Parathyroid adenoma (tissue), 2 donors: Measurements from ENCODE around the gene EIF3B.

Experiments used
- H2AFZ ChIP-seq: fragments of 300-600 bp; sonication (generic); one replicate; pipeline ENCODE4 v1.7.0; 2017; ENCODE audit warnings: antibody characterized with exemption, mild to moderate bottlenecking
- H3K27ac ChIP-seq: fragments of 300-600 bp; sonication (generic); one replicate; pipeline ENCODE4 v1.7.0; 2017
- H3K27me3 ChIP-seq: fragments of 300-600 bp; sonication (generic); one replicate; pipeline ENCODE4 v1.7.0; 2017; ENCODE audit warnings: low read length; ENCODE audit not compliant: control insufficient read depth, insufficient read depth
- H3K36me3 ChIP-seq: fragments of 300-600 bp; sonication (generic); one replicate; pipeline ENCODE4 v1.7.0; 2017; ENCODE audit warnings: low read length; ENCODE audit not compliant: control insufficient read depth, insufficient read depth
- H3K4me1 ChIP-seq: fragments of 300-600 bp; sonication (generic); one replicate; pipeline ENCODE4 v1.7.0; 2017; ENCODE audit warnings: control low read depth
- H3K4me2 ChIP-seq: fragments of 300-600 bp; sonication (generic); one replicate; pipeline ENCODE4 v1.7.0; 2017; ENCODE audit warnings: low read length
- H3K4me3 ChIP-seq: fragments of 300-600 bp; sonication (generic); one replicate; pipeline ENCODE4 v1.7.0; 2017; ENCODE audit warnings: low read depth, low read length
- H3K79me2 ChIP-seq: fragments of 300-600 bp; sonication (generic); one replicate; pipeline ENCODE4 v1.7.0; 2017; ENCODE audit warnings: control low read depth
- H3K9ac ChIP-seq: fragments of 300-600 bp; sonication (generic); one replicate; pipeline ENCODE4 v1.7.0; 2017; ENCODE audit warnings: mild to moderate bottlenecking
- H3K9me3 ChIP-seq: fragments of 300-600 bp; sonication (generic); one replicate; pipeline ENCODE4 v1.7.0; 2017; ENCODE audit warnings: low read length; ENCODE audit not compliant: control insufficient read depth
- CTCF ChIP-seq: fragments of 300-600 bp; sonication (generic); IDR thresholded peaks from one replicate; pipeline ENCODE4 v1.7.0; 2017; ENCODE audit warnings: antibody characterized with exemption, mild to moderate bottlenecking
- donor health status: primary hyperparathyroidism.

Gene EIF3B

GRCh38 chr7:2379821-2380450 lies 25.3 kb downstream of the EIF3B start:
- H3K79me2 ChIP-seq: peaks cover 9% of the 10 kb centered on the region
- H3K27ac ChIP-seq: no peak overlapping the region
- H3K4me2 ChIP-seq: no peak overlapping the region
- TF ChIP-seq CTCF: no peak
- no peaks in the 10 kb centered on the region for H3K27me3 ChIP-seq
- no peak overlapping the region for H3K9ac ChIP-seq
- no peaks in the 10 kb centered on the region for H3K4me1 ChIP-seq
- H2AFZ ChIP-seq: no peak overlapping the region
- H3K4me3 ChIP-seq: no peak overlapping the region
- no peaks in the 10 kb centered on the region for H3K36me3 ChIP-seq
- H3K9me3 ChIP-seq: no peaks in the 10 kb centered on the region

GRCh38 chr7:2380461-2380860 lies 25.8 kb downstream of the EIF3B start:
- no peak overlapping the region for H2AFZ ChIP-seq
- H3K27me3 ChIP-seq: no peaks in the 10 kb centered on the region
- no peak overlapping the region for H3K4me3 ChIP-seq
- H3K4me1 ChIP-seq: no peaks in the 10 kb centered on the region
- H3K9me3 ChIP-seq: no peaks in the 10 kb centered on the region
- no peak overlapping the region for H3K4me2 ChIP-seq
- no peak for TF ChIP-seq CTCF
- no peaks in the 10 kb centered on the region for H3K36me3 ChIP-seq
- peaks cover 9% of the 10 kb centered on the region for H3K79me2 ChIP-seq
- H3K9ac ChIP-seq: no peak overlapping the region
- no peak overlapping the region for H3K27ac ChIP-seq

- no peak overlapping the region for H2AFZ ChIP-seq
- no peaks in the 10 kb centered on the region for H3K36me3 ChIP-seq
- no peaks in the 10 kb centered on the region for H3K4me1 ChIP-seq
- H3K9ac ChIP-seq: no peak overlapping the region
- H3K27me3 ChIP-seq: no peaks in the 10 kb centered on the region
- H3K27ac ChIP-seq: no peak overlapping the region
- no peaks in the 10 kb centered on the region for H3K9me3 ChIP-seq
- no peak overlapping the region for H3K4me3 ChIP-seq
- H3K4me2 ChIP-seq: no peak overlapping the region
- peaks cover 9% of the 10 kb centered on the region for H3K79me2 ChIP-seq
- TF ChIP-seq CTCF: no peak
Observed at GRCh38 chr7:2381227-2381626, 26.6 kb downstream of the EIF3B start.

GRCh38 chr7:2381881-2382509 lies 27.4 kb downstream of the EIF3B start:
- Histone ChIP-seq H3K79me2 (peaks cover under 1% of the 10 kb centered on the region), H2AFZ (no peak overlapping the region), H3K4me3 (no peak overlapping the region), H3K4me2 (no peak overlapping the region), H3K4me1 (no peaks in the 10 kb centered on the region), H3K27ac (no peak overlapping the region), H3K9ac (no peak overlapping the region), H3K9me3 (no peaks in the 10 kb centered on the region), H3K36me3 (no peaks in the 10 kb centered on the region), H3K27me3 (no peaks in the 10 kb centered on the region)
- no peak for TF ChIP-seq CTCF
